IMR-90 (cell line): ENCODE measurements around the gene CACNA1D. TPM values are rescaled to one million over a fixed set of nuclear protein-coding genes. Genes with fewer than 3 reads are reported as not detected.

Source experiments
- ATAC-seq: fragments of 200-7000 bp; cut with Tn5 transposase; 2 replicates; pipeline ENCODE4 v1.9.1; 2020; ENCODE audit warnings: low read depth, mild to moderate bottlenecking, moderate library complexity
- BruUV-seq: library from RNA; stranded (reverse); fragments of 400-500 nt; replicated peaks from 2 replicates; lab custom pipeline; 2021; lab: Mats Ljungman, UMichigan
- CTCF ChIA-PET: fragments of 300-600 bp; formaldehyde crosslinking; extraction: SDS; loops from one replicate; lab custom pipeline; 2021; ENCODE audit warnings: antibody characterized with exemption; lab: Yijun Ruan, JAX
- POLR2A ChIA-PET: fragments of 300-600 bp; sonication (Branson Sonifier 250); formaldehyde crosslinking; loops from one replicate; lab custom pipeline; 2022; ENCODE audit warnings: antibody characterized with exemption; ENCODE audit not compliant: unreplicated experiment; lab: Charles Lee
- DNase-seq: peaks from one replicate; pipeline ENCODE4 v3.0.0; 2013
- H2AFZ ChIP-seq: replicated peaks from 2 replicates; pipeline ENCODE3; 2013; ENCODE audit warnings: low read length, mild to moderate bottlenecking; ENCODE audit not compliant: poor library complexity
- H2AK5ac ChIP-seq: 2 replicates; pipeline ENCODE4 v1.6.1; 2013; ENCODE audit warnings: low read depth, low read length, inconsistent platforms
- H2AK9ac ChIP-seq: replicated peaks from 2 replicates; pipeline ENCODE3; 2013; ENCODE audit warnings: mild to moderate bottlenecking, low read depth, low read length, moderate library complexity; ENCODE audit not compliant: poor library complexity
- H2BK120ac ChIP-seq: 2 replicates; pipeline ENCODE4 v1.6.1; 2013; ENCODE audit warnings: low read depth, low read length, inconsistent platforms
- H2BK15ac ChIP-seq: 3 replicates; pipeline ENCODE4 v1.6.1; 2013; ENCODE audit warnings: low read depth, low read length, inconsistent platforms
- H2BK20ac ChIP-seq: 2 replicates; pipeline ENCODE4 v1.6.1; 2013; ENCODE audit warnings: low read depth, mild to moderate bottlenecking, inconsistent platforms, low read length, moderate library complexity
- H2BK5ac ChIP-seq: 2 replicates; pipeline ENCODE4 v1.6.1; 2013; ENCODE audit warnings: mild to moderate bottlenecking, low read depth, low read length, inconsistent platforms; ENCODE audit not compliant: poor library complexity, severe bottlenecking
- H3K14ac ChIP-seq: replicated peaks from 2 replicates; pipeline ENCODE4 v1.6.1; 2013; ENCODE audit warnings: low read depth, low read length, inconsistent platforms
- H3K18ac ChIP-seq: 2 replicates; pipeline ENCODE4 v1.6.1; 2013; ENCODE audit warnings: low read depth, low read length, control low read depth
- H3K23ac ChIP-seq: 2 replicates; pipeline ENCODE4 v1.6.1; 2013; ENCODE audit warnings: low read depth, low read length, inconsistent platforms
- H3K27ac ChIP-seq: 2 replicates; pipeline ENCODE4 v1.5.1; 2013; ENCODE audit warnings: mild to moderate bottlenecking, control low read depth, low read length; ENCODE audit not compliant: insufficient read depth
- H3K27me3 ChIP-seq: 2 replicates; pipeline ENCODE4 v1.6.1; 2013; ENCODE audit warnings: low read length; ENCODE audit not compliant: control insufficient read depth, insufficient read depth
- H3K36me3 ChIP-seq: 2 replicates; pipeline ENCODE4 v1.6.1; 2013; ENCODE audit warnings: low read length, mixed read lengths; ENCODE audit not compliant: control insufficient read depth, insufficient read depth
- H3K4ac ChIP-seq: 2 replicates; pipeline ENCODE4 v1.6.1; 2013; ENCODE audit warnings: low read depth, low read length, inconsistent platforms
- H3K4me1 ChIP-seq: 2 replicates; pipeline ENCODE4 v1.6.1; 2013; ENCODE audit warnings: low read length, mixed read lengths; ENCODE audit not compliant: control insufficient read depth, insufficient read depth
- H3K4me2 ChIP-seq: 2 replicates; pipeline ENCODE4 v1.6.1; 2013; ENCODE audit warnings: low read depth, mild to moderate bottlenecking, control low read depth, low read length, moderate library complexity
- H3K4me3 ChIP-seq: 2 replicates; pipeline ENCODE4 v1.5.1; 2013; ENCODE audit warnings: low read depth, mild to moderate bottlenecking, control low read depth, low read length, moderate library complexity; ENCODE audit not compliant: insufficient read depth
- H3K56ac ChIP-seq: 2 replicates; pipeline ENCODE4 v1.6.1; 2013; ENCODE audit warnings: low read length, inconsistent platforms; ENCODE audit not compliant: insufficient read depth; ENCODE audit errors: extremely low read depth
- H3K79me1 ChIP-seq, 2 experiments: 2 replicates each; pipeline ENCODE4 v1.6.1; 2013; ENCODE audit warnings: low read length in 2 of 2, inconsistent platforms in 1 of 2, low read depth in 1 of 2
- H3K9ac ChIP-seq: 2 replicates; pipeline ENCODE4 v1.6.1; 2013; ENCODE audit warnings: low read depth, low read length, control low read depth
- H3K9me1 ChIP-seq: 2 replicates; pipeline ENCODE4 v1.6.1; 2013; ENCODE audit warnings: low read length, inconsistent platforms; ENCODE audit not compliant: insufficient read depth
- H3K9me3 ChIP-seq: 2 replicates; pipeline ENCODE4 v1.6.1; 2013; ENCODE audit warnings: low read length; ENCODE audit not compliant: control insufficient read depth, insufficient read depth
- H4K20me1 ChIP-seq: 2 replicates; pipeline ENCODE4 v1.6.1; 2013; ENCODE audit warnings: low read length, inconsistent platforms; ENCODE audit not compliant: insufficient read depth
- H4K5ac ChIP-seq: 2 replicates; pipeline ENCODE4 v1.6.1; 2013; ENCODE audit warnings: mild to moderate bottlenecking, low read depth, low read length, control low read depth
- H4K8ac ChIP-seq, 2 experiments: 2 replicates each; pipeline ENCODE4 v1.6.1; 2013; ENCODE audit warnings: low read depth in 2 of 2, low read length in 2 of 2, control low read depth in 1 of 2, inconsistent platforms in 1 of 2
- H4K91ac ChIP-seq: 2 replicates; pipeline ENCODE4 v1.6.1; 2013; ENCODE audit warnings: low read depth, low read length, inconsistent platforms; ENCODE audit not compliant: insufficient read depth
- BHLHE40 ChIP-seq: fragments of 150-350 bp; IDR thresholded peaks from 2 replicates; pipeline ENCODE4 v1.6.1; 2016; ENCODE audit warnings: mild to moderate bottlenecking, low read depth, low read length
- WGBS, 2 experiments: methylation state at CpG; one replicate each; pipeline versions ENCODE4 v1.1.5 to v1.1.7; 2013; ENCODE audit warnings: missing lambda C conversion rate in 2 of 2; ENCODE audit not compliant: insufficient read length in 1 of 2; ENCODE audit errors: extremely low coverage in 2 of 2; 5-methylcytosine and 5-hydroxymethylcytosine counted together
- dilution Hi-C: fragments of 300-500 bp; cut with HindIII; formaldehyde crosslinking; loops from one replicate; pipeline ENCODE4 v1.14.3; 2018; ENCODE audit warnings: low sequenced_read_pairs; ENCODE audit not compliant: unreplicated experiment
- in situ Hi-C: fragments of 300-500 bp; cut with MboI; formaldehyde crosslinking; loops from 3 replicates; pipeline ENCODE4 v1.14.3; 2019; ENCODE audit warnings: low sequenced_read_pairs, inconsistent platforms, mixed read lengths
- intact Hi-C: fragments of 100-400 bp; cut with micrococcal nuclease; formaldehyde crosslinking; loops from 2 replicates; pipeline ENCODE4 v1.10.0; 2022
- polyA plus RNA-seq, 3 experiments: library from polyadenylated mRNA; depleted of rRNA; stranded (reverse); fragments of >200 nt; gene quantifications; 2 replicates each; pipeline ENCODE4 v1.2.3, GENCODE V29; 2012; ENCODE audit warnings: low replicate concordance in 1 of 3
- total RNA-seq: library from RNA; depleted of rRNA; stranded (reverse); fragments of >200 nt; gene quantifications from 2 replicates; pipeline ENCODE4 v1.2.3, GENCODE V29; 2012

The CACNA1D gene
- total and polyA plus RNA-seq, 2 of the 4 experiments (the other 2 are of a cell fraction), result 0.07 TPM; not detected in 1

GRCh38 chr3:53845881-53846133, 351.4 kb downstream of the CACNA1D start:
- no peak overlapping the region for H2BK5ac ChIP-seq
- no peak overlapping the region for H3K23ac ChIP-seq
- no peaks in the 10 kb centered on the region for H3K79me1 ChIP-seq
- 1% methylated on average over 30 of the region's 34 CpGs; no CpG with 5 or more reads in 1 of the 2 experiments for WGBS, 2 experiments
- no peak for TF ChIP-seq BHLHE40
- no peak overlapping the region for H4K91ac ChIP-seq
- H3K4me2 ChIP-seq, result peak overlapping the region; percentile 63
- H4K5ac ChIP-seq, result no peak overlapping the region
- no TSS peak for BruUV-seq
- no peak overlapping the region for H3K14ac ChIP-seq
- no peaks in the 10 kb centered on the region for H4K20me1 ChIP-seq
- no peak overlapping the region for H4K8ac ChIP-seq
- ChIA-PET POLR2A (no interaction called here), CTCF (no interaction called here)
- in situ Hi-C loops (no loop called here), intact Hi-C loops (no loop called here), dilution Hi-C loops (no loop called here)
- peaks cover 3% of the 10 kb centered on the region; the same call in 1 of the 2 replicates for H3K9me3 ChIP-seq
- no peak overlapping the region for H3K56ac ChIP-seq
- no peak overlapping the region for H3K18ac ChIP-seq
- no peaks in the 10 kb centered on the region; the same call in 1 of the 2 replicates for H3K4me1 ChIP-seq
- H3K36me3 ChIP-seq, result no peaks in the 10 kb centered on the region
- H2AK9ac ChIP-seq, result no peak overlapping the region
- no peak overlapping the region for H2BK120ac ChIP-seq
- H2AFZ ChIP-seq, result peak overlapping the region; percentile 90
- H3K9ac ChIP-seq, result no peak overlapping the region; the same call in 1 of the 2 replicates
- H2BK20ac ChIP-seq, result no peak overlapping the region
- H2BK15ac ChIP-seq, result no peak overlapping the region
- H3K4me3 ChIP-seq, result peak overlapping the region; percentile 42
- no peaks in the 10 kb centered on the region for H3K9me1 ChIP-seq
- peaks cover 58% of the 10 kb centered on the region for H3K27me3 ChIP-seq
- H2AK5ac ChIP-seq, result no peak overlapping the region
- no peak overlapping the region for H3K4ac ChIP-seq
- no peak overlapping the region for H3K27ac ChIP-seq
- DNase-seq (no peak), ATAC-seq (no peak)
